OCI-LY1 (cell line): ENCODE measurements around the gene BRIP1.

ENCODE experiments used
- H2AFZ ChIP-seq: fragments of 200-600 bp; sonication (generic), shearing (Covaris generic); 2 replicates; pipeline ENCODE4 v1.6.0; 2014; ENCODE audit warnings: antibody characterized with exemption, mild to moderate bottlenecking, low read length
- H3F3A ChIP-seq: fragments of 200-600 bp; sonication (generic), shearing (Covaris generic); 2 replicates; pipeline ENCODE4 v1.6.0; 2014; ENCODE audit warnings: mild to moderate bottlenecking, antibody characterized with exemption, low read length, moderate library complexity; ENCODE audit not compliant: insufficient read depth
- H3K27ac ChIP-seq: fragments of 200-600 bp; sonication (generic); 2 replicates; pipeline ENCODE4 v1.5.1; 2014; ENCODE audit warnings: low read length, mixed run types, mild to moderate bottlenecking, low read depth; ENCODE audit not compliant: poor library complexity, severe bottlenecking
- H3K27me3 ChIP-seq: fragments of 200-600 bp; sonication (generic); 2 replicates; pipeline ENCODE4 v1.6.0; 2014; ENCODE audit warnings: antibody characterized with exemption, mild to moderate bottlenecking, low read length, moderate library complexity; ENCODE audit not compliant: insufficient read depth
- H3K36me3 ChIP-seq: fragments of 200-600 bp; sonication (generic); 2 replicates; pipeline ENCODE4 v1.6.1; 2014; ENCODE audit warnings: mild to moderate bottlenecking, antibody characterized with exemption, low read length, moderate library complexity, mixed read lengths; ENCODE audit not compliant: insufficient read depth
- H3K4me1 ChIP-seq: fragments of 200-600 bp; sonication (generic); 2 replicates; pipeline ENCODE4 v1.5.1; 2014; ENCODE audit warnings: mild to moderate bottlenecking, low read length, moderate library complexity; ENCODE audit not compliant: insufficient read depth, severe bottlenecking
- H3K4me2 ChIP-seq: fragments of 200-600 bp; sonication (generic), shearing (Covaris generic); 2 replicates; pipeline ENCODE4 v1.6.1; 2014; ENCODE audit warnings: low read length
- H3K4me3 ChIP-seq: fragments of 200-600 bp; sonication (generic); 2 replicates; pipeline ENCODE4 v1.5.1; 2014; ENCODE audit warnings: low read length, low read depth, mild to moderate bottlenecking, mixed read lengths; ENCODE audit not compliant: poor library complexity, severe bottlenecking
- H3K79me2 ChIP-seq: fragments of 200-600 bp; shearing (Covaris generic); 2 replicates; pipeline ENCODE4 v1.6.1; 2016; ENCODE audit warnings: mixed run types, low read length, mixed read lengths; ENCODE audit not compliant: insufficient read depth
- H3K9ac ChIP-seq: fragments of 200-600 bp; sonication (generic), shearing (Covaris generic); 2 replicates; pipeline ENCODE4 v1.6.1; 2014; ENCODE audit warnings: mild to moderate bottlenecking, low read length, mixed read lengths
- H3K9me2 ChIP-seq: fragments of 200-600 bp; sonication (generic), shearing (Covaris generic); 2 replicates; pipeline ENCODE4 v1.6.1; 2014; ENCODE audit warnings: low read depth, mild to moderate bottlenecking, low read length, mixed read lengths
- H3K9me3 ChIP-seq: fragments of 200-600 bp; shearing (Covaris generic); 2 replicates; pipeline ENCODE4 v1.6.1; 2014; ENCODE audit warnings: low read length, mixed read lengths
- H4K20me1 ChIP-seq: fragments of 200-600 bp; sonication (generic), shearing (Covaris generic); 2 replicates; pipeline ENCODE4 v1.6.0; 2016; ENCODE audit warnings: mild to moderate bottlenecking, low read length; ENCODE audit not compliant: insufficient read depth
- EZH2 ChIP-seq: fragments of 200-600 bp; sonication (generic), shearing (Covaris generic); IDR thresholded peaks from 2 replicates; pipeline ENCODE4 v1.8.0; 2017; ENCODE audit warnings: borderline replicate concordance, mixed run types, mild to moderate bottlenecking, antibody characterized with exemption, low read length, moderate library complexity, mixed read lengths
- TF ChIP-seq, protein P1 (sequence below): fragments of 200-600 bp; sonication (generic), shearing (Covaris generic); IDR thresholded peaks from 2 replicates; pipeline ENCODE4 v1.5.1; 2017; ENCODE audit warnings: mild to moderate bottlenecking, antibody characterized with exemption, low read length, moderate library complexity, mixed read lengths

Gene BRIP1

DNA sequence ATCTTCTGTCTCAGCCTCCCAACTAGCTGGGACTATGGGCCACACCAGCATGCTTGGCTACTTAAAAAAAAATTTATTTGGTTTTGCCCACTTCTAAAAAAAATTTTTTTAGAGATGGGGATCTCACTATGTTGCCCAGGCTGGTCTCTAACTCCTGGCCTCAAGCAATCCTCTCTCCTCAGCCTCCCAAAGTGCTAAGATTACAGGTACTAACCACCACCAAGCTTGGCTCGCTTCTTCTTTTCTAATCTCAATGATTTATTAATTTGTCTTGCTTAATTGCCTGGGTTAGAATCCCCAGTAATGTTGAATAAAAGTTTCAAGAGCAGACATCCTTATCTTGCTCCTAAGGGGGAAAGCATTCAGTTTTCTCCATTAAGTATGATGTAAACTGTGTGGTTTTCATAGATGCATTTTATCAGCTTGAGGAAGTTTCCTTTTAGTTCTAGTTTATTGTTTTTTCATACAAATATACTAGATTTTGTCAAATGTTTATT is 206.6 kb downstream of the BRIP1 start:
- no peak overlapping the region for H2AFZ ChIP-seq
- no peaks in the 10 kb centered on the region for H4K20me1 ChIP-seq
- TF ChIP-seq, protein P1, sequence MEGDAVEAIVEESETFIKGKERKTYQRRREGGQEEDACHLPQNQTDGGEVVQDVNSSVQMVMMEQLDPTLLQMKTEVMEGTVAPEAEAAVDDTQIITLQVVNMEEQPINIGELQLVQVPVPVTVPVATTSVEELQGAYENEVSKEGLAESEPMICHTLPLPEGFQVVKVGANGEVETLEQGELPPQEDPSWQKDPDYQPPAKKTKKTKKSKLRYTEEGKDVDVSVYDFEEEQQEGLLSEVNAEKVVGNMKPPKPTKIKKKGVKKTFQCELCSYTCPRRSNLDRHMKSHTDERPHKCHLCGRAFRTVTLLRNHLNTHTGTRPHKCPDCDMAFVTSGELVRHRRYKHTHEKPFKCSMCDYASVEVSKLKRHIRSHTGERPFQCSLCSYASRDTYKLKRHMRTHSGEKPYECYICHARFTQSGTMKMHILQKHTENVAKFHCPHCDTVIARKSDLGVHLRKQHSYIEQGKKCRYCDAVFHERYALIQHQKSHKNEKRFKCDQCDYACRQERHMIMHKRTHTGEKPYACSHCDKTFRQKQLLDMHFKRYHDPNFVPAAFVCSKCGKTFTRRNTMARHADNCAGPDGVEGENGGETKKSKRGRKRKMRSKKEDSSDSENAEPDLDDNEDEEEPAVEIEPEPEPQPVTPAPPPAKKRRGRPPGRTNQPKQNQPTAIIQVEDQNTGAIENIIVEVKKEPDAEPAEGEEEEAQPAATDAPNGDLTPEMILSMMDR: no peak
- TF ChIP-seq EZH2: no peak
- H3K4me1 ChIP-seq: no peaks in the 10 kb centered on the region
- no peaks in the 10 kb centered on the region for H3K9me2 ChIP-seq
- no peak overlapping the region for H3K4me2 ChIP-seq
- no peak overlapping the region for H3K4me3 ChIP-seq
- no peaks in the 10 kb centered on the region for H3F3A ChIP-seq
- no peak overlapping the region for H3K27ac ChIP-seq
- 0 out of 2 replicates have a peak, but pooled peaks cover 3% of the 10 kb centered on the region for H3K9me3 ChIP-seq
- no peak overlapping the region for H3K9ac ChIP-seq
- H3K36me3 ChIP-seq: no peaks in the 10 kb centered on the region
- no peaks in the 10 kb centered on the region for H3K79me2 ChIP-seq
- no peaks in the 10 kb centered on the region for H3K27me3 ChIP-seq

DNA sequence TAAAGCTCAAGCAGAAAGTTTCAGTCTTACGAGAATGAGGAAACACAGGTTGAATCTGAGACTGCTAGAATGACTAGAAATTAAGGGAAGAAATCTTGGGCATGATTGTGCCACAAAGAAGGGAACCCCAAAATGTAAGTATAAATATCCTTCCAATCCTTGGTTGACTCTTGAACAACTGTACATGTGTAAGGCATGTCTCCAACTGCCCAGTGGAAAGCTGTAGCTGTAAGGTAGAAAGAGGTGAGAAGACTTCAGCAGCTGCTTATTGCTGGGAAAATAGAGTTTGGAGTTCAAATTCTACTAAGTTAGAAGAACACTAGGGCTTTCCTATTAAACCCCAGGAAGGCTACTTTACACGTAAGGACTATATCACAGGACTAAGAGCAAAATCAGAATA is 212.6 kb downstream of the BRIP1 start:
- no peaks in the 10 kb centered on the region for H3F3A ChIP-seq
- H3K27ac ChIP-seq: no peak overlapping the region
- H3K79me2 ChIP-seq: no peaks in the 10 kb centered on the region
- 0 out of 2 replicates have a peak, but pooled peaks cover 4% of the 10 kb centered on the region for H3K9me3 ChIP-seq
- H3K36me3 ChIP-seq: no peaks in the 10 kb centered on the region
- no peak overlapping the region for H3K9ac ChIP-seq
- no peaks in the 10 kb centered on the region for H3K4me1 ChIP-seq
- no peaks in the 10 kb centered on the region for H3K9me2 ChIP-seq
- no peaks in the 10 kb centered on the region for H4K20me1 ChIP-seq
- TF ChIP-seq, protein P1: no peak
- TF ChIP-seq EZH2: no peak
- no peak overlapping the region for H2AFZ ChIP-seq
- H3K27me3 ChIP-seq: no peaks in the 10 kb centered on the region
- H3K4me2 ChIP-seq: no peak overlapping the region
- no peak overlapping the region for H3K4me3 ChIP-seq

DNA sequence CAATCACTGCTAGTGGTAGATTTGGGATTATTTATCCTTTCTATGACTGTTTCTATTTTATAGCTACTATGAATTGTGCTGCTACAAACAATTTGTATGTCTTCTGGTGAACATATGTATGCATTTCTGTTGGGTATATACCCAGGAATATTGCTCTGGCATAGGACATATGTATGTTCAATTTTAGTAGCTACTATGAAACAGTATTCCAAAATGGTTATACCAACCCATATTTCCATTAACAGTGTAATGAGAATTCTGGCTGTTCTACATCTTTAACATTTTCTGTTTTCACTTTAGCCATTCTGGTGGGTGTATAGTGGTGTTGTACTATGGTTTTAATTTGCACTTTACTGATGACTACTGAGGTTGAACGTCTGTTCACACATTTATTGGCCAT is 214.7 kb downstream of the BRIP1 start:
- Histone ChIP-seq H3K4me2 (no peak overlapping the region), H3F3A (no peaks in the 10 kb centered on the region), H3K36me3 (no peaks in the 10 kb centered on the region), H3K9me2 (no peaks in the 10 kb centered on the region), H3K4me3 (no peak overlapping the region), H3K9me3 (0 out of 2 replicates have a peak, but pooled peaks cover 4% of the 10 kb centered on the region), H3K4me1 (no peaks in the 10 kb centered on the region), H4K20me1 (no peaks in the 10 kb centered on the region), H3K27ac (no peak overlapping the region), H3K79me2 (no peaks in the 10 kb centered on the region), H3K9ac (no peak overlapping the region), H2AFZ (no peak overlapping the region), H3K27me3 (0 out of 2 replicates have a peak, but pooled peaks cover 3% of the 10 kb centered on the region)
- TF ChIP-seq, protein P1: no peak
- TF ChIP-seq EZH2: no peak
